HG02798 (cell line): ENCODE results near the gene CALB2.
A peak's percentile ranks its signal among the peaks of the same experiment; 100 is the strongest.
"Not testable (repeated sequence)": the region's sequence is repeated elsewhere in the genome, so short reads cannot be mapped to it uniquely, and the experiment has no call there.

ENCODE experiments used
- ATAC-seq: cut with Tn5 transposase; IDR thresholded peaks from one replicate; pipeline ENCODE4 v1.9.1; 2021; ENCODE audit warnings: mild to moderate bottlenecking; ENCODE audit not compliant: unreplicated experiment, poor library complexity

Gene CALB2

GRCh38 chr16:71352466-71352865 is 6.1 kb upstream of the CALB2 start:
- no peak for ATAC-seq

- ATAC-seq = no peak
Measured at GRCh38 chr16:71352963-71353460, 5.5 kb upstream of the CALB2 start.

GRCh38 chr16:71353736-71354135 is 4.8 kb upstream of the CALB2 start:
- ATAC-seq = no peak

GRCh38 chr16:71354156-71354555 is 4.4 kb upstream of the CALB2 start:
- ATAC-seq = no peak

- no peak for ATAC-seq
Measured at GRCh38 chr16:71356051-71356740, 2.3 kb upstream of the CALB2 start.

GRCh38 chr16:71356936-71357335 is 1.6 kb upstream of the CALB2 start:
- not testable (repeated sequence) for ATAC-seq

- ATAC-seq = no peak
Measured at GRCh38 chr16:71357681-71358080, 842 bp upstream of the CALB2 start.

- ATAC-seq = no peak
Measured at GRCh38 chr16:71359431-71359830, 908 bp downstream of the CALB2 start.

- no peak for ATAC-seq
Measured at GRCh38 chr16:71360378-71360777, 1.9 kb downstream of the CALB2 start.

GRCh38 chr16:71364133-71364681 is 5.7 kb downstream of the CALB2 start:
- ATAC-seq = no peak

- ATAC-seq = no peak
Measured at GRCh38 chr16:71365021-71365420, 6.5 kb downstream of the CALB2 start.

- peak; percentile 59 for ATAC-seq
Measured at GRCh38 chr16:71367241-71367976, 8.9 kb downstream of the CALB2 start.

GRCh38 chr16:71368958-71369357 is 10.4 kb downstream of the CALB2 start:
- ATAC-seq = no peak

- no peak for ATAC-seq
Measured at GRCh38 chr16:71369494-71369893, 11.0 kb downstream of the CALB2 start.

GRCh38 chr16:71371237-71371636 is 12.7 kb downstream of the CALB2 start:
- ATAC-seq = no peak

GRCh38 chr16:71373073-71373472 is 14.6 kb downstream of the CALB2 start:
- no peak for ATAC-seq

- no peak for ATAC-seq
Measured at GRCh38 chr16:71376465-71377157, 18.1 kb downstream of the CALB2 start.

GRCh38 chr16:71379711-71380110 is 21.2 kb downstream of the CALB2 start:
- ATAC-seq = no peak

GRCh38 chr16:71380831-71381230 is 22.3 kb downstream of the CALB2 start:
- ATAC-seq = no peak

- no peak for ATAC-seq
Measured at GRCh38 chr16:71383054-71383773, 24.7 kb downstream of the CALB2 start.
